ENCODE results near the gene TTLL11.

DNA sequence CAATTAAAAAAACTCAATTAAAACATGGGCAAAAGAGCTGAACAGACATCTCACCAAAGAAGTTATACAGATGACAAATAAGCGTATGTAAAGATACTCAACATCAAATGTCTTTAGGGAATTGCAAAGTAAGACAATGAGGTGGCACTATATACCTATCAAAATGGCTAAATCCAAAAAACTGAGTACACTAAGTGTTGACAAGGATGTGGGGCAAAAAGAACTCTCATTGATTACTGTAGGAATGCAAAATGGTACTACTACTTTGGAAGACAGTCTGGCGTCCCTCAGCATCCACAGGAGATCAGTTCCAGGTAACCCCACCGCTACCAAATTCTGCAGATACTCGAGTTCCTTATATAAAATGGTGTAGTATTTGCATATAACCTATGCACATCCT is 243.6 kb downstream of the TTLL11 start:
- no peak for TF ChIP-seq POLR2A (IDR thresholded peaks at IDR 0.05)
- TF ChIP-seq, protein P1, sequence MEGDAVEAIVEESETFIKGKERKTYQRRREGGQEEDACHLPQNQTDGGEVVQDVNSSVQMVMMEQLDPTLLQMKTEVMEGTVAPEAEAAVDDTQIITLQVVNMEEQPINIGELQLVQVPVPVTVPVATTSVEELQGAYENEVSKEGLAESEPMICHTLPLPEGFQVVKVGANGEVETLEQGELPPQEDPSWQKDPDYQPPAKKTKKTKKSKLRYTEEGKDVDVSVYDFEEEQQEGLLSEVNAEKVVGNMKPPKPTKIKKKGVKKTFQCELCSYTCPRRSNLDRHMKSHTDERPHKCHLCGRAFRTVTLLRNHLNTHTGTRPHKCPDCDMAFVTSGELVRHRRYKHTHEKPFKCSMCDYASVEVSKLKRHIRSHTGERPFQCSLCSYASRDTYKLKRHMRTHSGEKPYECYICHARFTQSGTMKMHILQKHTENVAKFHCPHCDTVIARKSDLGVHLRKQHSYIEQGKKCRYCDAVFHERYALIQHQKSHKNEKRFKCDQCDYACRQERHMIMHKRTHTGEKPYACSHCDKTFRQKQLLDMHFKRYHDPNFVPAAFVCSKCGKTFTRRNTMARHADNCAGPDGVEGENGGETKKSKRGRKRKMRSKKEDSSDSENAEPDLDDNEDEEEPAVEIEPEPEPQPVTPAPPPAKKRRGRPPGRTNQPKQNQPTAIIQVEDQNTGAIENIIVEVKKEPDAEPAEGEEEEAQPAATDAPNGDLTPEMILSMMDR (IDR thresholded peaks at IDR 0.05): no peak

All from uterus (tissue), 2 donors.